GM06990 (cell line): ENCODE data around the gene COLGALT1.

Source experiments
- DNase-seq: peaks from one replicate; pipeline ENCODE4 v3.0.0-alpha.2; 2011; ENCODE audit not compliant: insufficient read length; ENCODE audit errors: extremely low read depth
- H3K27me3 ChIP-seq: replicated peaks from 2 replicates; pipeline ENCODE4 v1.6.0; 2011; ENCODE audit warnings: low read length; ENCODE audit not compliant: control insufficient read depth, insufficient read depth
- H3K36me3 ChIP-seq: 2 replicates; pipeline ENCODE4 v1.5.1; 2011; ENCODE audit warnings: low read length; ENCODE audit not compliant: control insufficient read depth, insufficient read depth
- H3K4me3 ChIP-seq: replicated peaks from 2 replicates; pipeline ENCODE4 v1.5.1; 2011; ENCODE audit warnings: low read depth, mild to moderate bottlenecking, control low read depth, low read length
- CTCF ChIP-seq: IDR thresholded peaks from 2 replicates; pipeline ENCODE4 v1.5.1; 2011; ENCODE audit warnings: low read length, control low read depth, mild to moderate bottlenecking, inconsistent platforms; ENCODE audit not compliant: insufficient read depth, poor library complexity, severe bottlenecking

Gene COLGALT1

DNA sequence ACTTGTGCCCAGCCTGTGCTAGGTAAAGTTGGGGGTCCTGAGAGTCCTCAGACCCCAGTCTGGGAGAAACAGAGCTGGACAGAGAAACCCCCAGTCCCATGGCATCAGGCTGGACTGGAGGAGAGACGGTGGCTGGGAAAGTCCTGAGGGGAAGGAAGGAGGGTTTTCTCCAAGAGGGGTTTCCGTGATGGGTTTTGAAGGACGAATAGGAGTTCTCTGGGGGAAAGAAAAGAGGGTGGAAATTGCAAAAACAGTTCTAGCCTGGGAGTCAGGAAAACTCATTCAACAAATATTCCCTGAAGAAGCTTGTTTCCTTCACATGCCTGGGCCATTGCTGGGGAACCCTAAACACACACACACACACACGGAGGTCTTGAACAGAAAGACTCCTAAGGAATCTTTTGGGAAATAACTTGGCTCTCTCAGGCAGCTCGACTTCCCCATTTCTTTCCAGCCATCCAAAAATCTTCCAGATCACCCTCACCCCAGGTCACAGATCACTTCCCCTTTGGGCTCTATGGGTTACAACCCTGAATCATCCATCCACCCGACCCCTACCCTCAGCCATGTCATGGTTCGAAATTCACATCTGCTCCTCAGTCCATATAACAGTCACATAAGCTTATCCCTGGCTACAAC is 47.5 kb downstream of the COLGALT1 start:
- no peak for DNase-seq
- Histone ChIP-seq H3K27me3 (no peaks in the 10 kb centered on the region), H3K4me3 (no peak overlapping the region), H3K36me3 (no peaks in the 10 kb centered on the region)
- no peak for TF ChIP-seq CTCF

GRCh38 chr19:17604372-17605025 is 49.0 kb downstream of the COLGALT1 start:
- no peaks in the 10 kb centered on the region for H3K27me3 ChIP-seq
- H3K36me3 ChIP-seq = no peaks in the 10 kb centered on the region
- no peak for DNase-seq
- no peak overlapping the region for H3K4me3 ChIP-seq
- no peak for TF ChIP-seq CTCF

DNA sequence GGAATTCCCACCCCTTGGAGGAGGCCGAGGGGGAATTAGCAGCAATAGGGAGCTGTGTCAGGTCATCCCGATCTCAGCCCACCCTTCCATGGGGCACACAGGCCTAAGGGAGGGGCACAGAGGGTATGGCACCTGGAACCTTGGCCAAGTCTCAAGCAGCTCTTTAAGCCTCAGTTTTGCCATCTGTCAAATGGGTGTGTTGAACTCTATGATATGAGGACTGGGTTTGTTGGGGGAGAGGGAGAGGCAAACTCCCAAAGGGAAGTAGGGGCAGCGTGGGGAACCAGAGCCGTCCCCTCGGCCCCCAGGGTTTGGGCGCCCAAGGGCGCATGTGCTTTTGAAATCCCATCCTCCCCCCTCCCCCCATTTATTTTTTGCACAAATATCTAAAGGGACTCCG is 49.7 kb downstream of the COLGALT1 start:
- Histone ChIP-seq H3K27me3 (no peaks in the 10 kb centered on the region), H3K36me3 (no peaks in the 10 kb centered on the region), H3K4me3 (no peak overlapping the region)
- no peak for TF ChIP-seq CTCF
- DNase-seq = no peak

- Histone ChIP-seq H3K36me3 (no peaks in the 10 kb centered on the region), H3K27me3 (no peaks in the 10 kb centered on the region), H3K4me3 (peak overlapping the region; percentile 57)
- TF ChIP-seq CTCF = peak; percentile 43
- DNase-seq = peak; percentile 92
Measured at GRCh38 chr19:17605761-17606589, 50.5 kb downstream of the COLGALT1 start.

GRCh38 chr19:17606590-17607185 is 51.2 kb downstream of the COLGALT1 start:
- H3K4me3 ChIP-seq = peak overlapping the region; percentile 57
- H3K27me3 ChIP-seq = no peaks in the 10 kb centered on the region
- peak; percentile 36 for TF ChIP-seq CTCF
- H3K36me3 ChIP-seq = no peaks in the 10 kb centered on the region
- DNase-seq = no peak
